Common myeloid progenitor, CD34-positive (primary cell): ENCODE results near the gene PPARD.

Experiments used
- CTCF ChIA-PET: fragments of 350-600 bp; sonication (Branson Sonifier 250); formaldehyde crosslinking; loops from one replicate; lab custom pipeline; 2021; ENCODE audit warnings: antibody characterized with exemption; lab: Charles Lee
- POLR2A ChIA-PET: fragments of 350-600 bp; sonication (Branson Sonifier 250); formaldehyde crosslinking; loops from one replicate; lab custom pipeline; 2021; ENCODE audit warnings: antibody characterized with exemption; lab: Charles Lee
- DNase-seq, 3 donors: peaks; one replicate each; pipeline versions ENCODE4 v3.0.0 to v3.0.0-alpha.2; 2013
- H3K27ac ChIP-seq, 2 experiments: 1 replicate in 1 of 2; 2 replicates in 1 of 2; pipeline ENCODE4 v1.7.0; 2013; ENCODE audit warnings: inconsistent platforms in 2 of 2, low read length in 2 of 2, mild to moderate bottlenecking in 2 of 2, low read depth in 1 of 2, moderate library complexity in 1 of 2; ENCODE audit not compliant: severe bottlenecking in 2 of 2, insufficient read depth in 1 of 2, poor library complexity in 1 of 2
- H3K27me3 ChIP-seq, 5 experiments: replicated peaks in 2 of 5; 1 replicate in 3 of 5; 2 replicates in 2 of 5; pipeline versions ENCODE4 v1.6.1 to v1.7.0; 2013; ENCODE audit warnings: low read length in 4 of 5, mild to moderate bottlenecking in 2 of 5, moderate library complexity in 2 of 5, inconsistent platforms in 1 of 5; ENCODE audit not compliant: insufficient read depth in 5 of 5, control insufficient read depth in 4 of 5
- H3K36me3 ChIP-seq, 4 experiments: 1 replicate in 2 of 4; 2 replicates in 2 of 4; pipeline versions ENCODE4 v1.6.1 to v1.7.0; 2013; ENCODE audit warnings: low read length in 3 of 4, control low read depth in 1 of 4, mild to moderate bottlenecking in 1 of 4; ENCODE audit not compliant: control insufficient read depth in 4 of 4, insufficient read depth in 4 of 4
- H3K4me1 ChIP-seq, 4 experiments: 1 replicate in 3 of 4; 2 replicates in 1 of 4; pipeline versions ENCODE4 v1.6.1 to v1.7.1; 2013; ENCODE audit warnings: low read length in 3 of 4, mild to moderate bottlenecking in 3 of 4, control low read depth in 1 of 4, inconsistent platforms in 1 of 4, moderate library complexity in 1 of 4; ENCODE audit not compliant: control insufficient read depth in 4 of 4, insufficient read depth in 4 of 4; ENCODE audit errors: control extremely low read depth in 1 of 4
- H3K4me3 ChIP-seq, 7 experiments: 1 replicate in 4 of 7; 2 replicates in 3 of 7; pipeline versions ENCODE4 v1.5.1 to v1.7.0; 2013; ENCODE audit warnings: mild to moderate bottlenecking in 7 of 7, low read length in 6 of 7, moderate library complexity in 6 of 7, inconsistent platforms in 2 of 7, low read depth in 2 of 7, control low read depth in 1 of 7; ENCODE audit not compliant: insufficient read depth in 4 of 7, control insufficient read depth in 1 of 7; ENCODE audit errors: extremely low read depth in 1 of 7
- H3K9me3 ChIP-seq, 5 experiments: 1 replicate in 4 of 5; 2 replicates in 1 of 5; pipeline versions ENCODE4 v1.6.1 to v1.7.1; 2013; ENCODE audit warnings: low read length in 4 of 5, mild to moderate bottlenecking in 2 of 5, inconsistent platforms in 1 of 5, low read depth in 1 of 5, moderate library complexity in 1 of 5; ENCODE audit not compliant: control insufficient read depth in 4 of 5, insufficient read depth in 2 of 5; ENCODE audit errors: control extremely low read depth in 1 of 5
- WGBS: methylation state at CpG from one replicate; pipeline ENCODE4 v1.1.5; 2013; ENCODE audit not compliant: insufficient coverage; 5-methylcytosine and 5-hydroxymethylcytosine counted together

PPARD gene

DNA sequence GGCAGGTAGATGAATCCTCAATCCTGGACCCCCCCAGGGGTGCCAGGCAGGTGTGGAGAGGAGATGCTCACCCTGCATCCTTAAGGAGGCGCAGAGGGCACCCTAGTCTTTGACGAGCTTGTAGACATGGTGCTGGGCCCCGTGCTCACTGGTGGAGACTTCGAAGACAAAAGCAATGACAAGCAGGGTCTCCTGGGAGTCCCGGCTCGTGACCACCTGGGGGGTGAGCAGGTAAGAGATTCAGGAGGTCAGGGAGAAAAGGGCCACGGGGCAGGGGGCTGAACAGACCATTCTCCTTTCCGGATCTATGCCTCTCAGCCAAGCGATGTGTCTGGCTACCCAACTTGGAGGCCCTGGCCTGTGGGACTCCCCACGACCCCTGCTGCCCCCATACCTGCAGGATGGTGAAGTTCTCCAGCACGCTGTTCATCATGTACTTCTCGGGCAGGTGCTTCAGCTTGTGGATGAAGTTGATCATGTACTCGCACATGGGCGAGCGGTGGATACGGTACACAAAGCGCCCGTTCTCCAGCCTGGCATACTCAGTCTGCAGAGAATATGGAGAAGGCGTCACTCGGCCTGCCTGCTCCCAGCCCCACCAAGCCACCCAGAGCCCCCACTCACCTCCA, 132.7 kb downstream of the PPARD start:
- H3K9me3 ChIP-seq: peaks cover 0 to 4% (median 0%) of the 10 kb centered on the region in 5 experiments
- CTCF ChIA-PET: no interaction called here
- no peak overlapping the region for H3K27ac ChIP-seq
- POLR2A ChIA-PET: interaction anchor here (0.5 kb wide), 1 partner anchor 20 kb away, joined by 4 read pairs; no protein-coding TSS in a partner anchor
- no peaks in the 10 kb centered on the region for H3K27me3 ChIP-seq
- peaks cover 0 to 22% (median 12%) of the 10 kb centered on the region in 4 experiments for H3K4me1 ChIP-seq
- H3K36me3 ChIP-seq: peaks cover 2 to 35% (median 19%) of the 10 kb centered on the region in 4 experiments
- no peak overlapping the region for H3K4me3 ChIP-seq
- DNase-seq: no peak
- 96% methylated on average over 18 of the region's 20 CpGs for WGBS

DNA sequence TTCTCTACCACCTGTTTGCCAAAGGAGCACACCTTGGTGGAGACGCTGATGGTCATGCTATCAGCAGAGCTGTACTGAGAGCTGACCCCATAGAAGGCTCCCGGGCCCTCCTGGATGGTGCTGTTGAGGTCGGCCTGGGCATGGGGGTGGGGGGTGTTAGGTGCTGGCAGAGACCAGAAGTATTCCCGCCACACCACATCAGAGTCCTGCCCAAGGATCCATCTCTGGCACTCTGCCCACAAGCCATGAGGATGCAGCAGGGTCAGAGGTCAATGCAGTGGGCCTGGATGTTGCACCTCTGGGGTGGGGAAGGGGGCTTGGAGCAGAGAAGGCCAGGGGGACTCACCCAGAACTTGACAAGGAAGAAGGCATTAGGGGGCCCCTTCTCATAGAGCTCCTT, 133.2 kb downstream of the PPARD start:
- peaks cover 0 to 31% (median 15%) of the 10 kb centered on the region in 4 experiments for H3K36me3 ChIP-seq
- peaks cover 0 to 4% (median 0%) of the 10 kb centered on the region in 5 experiments for H3K9me3 ChIP-seq
- no peak overlapping the region for H3K4me3 ChIP-seq
- ChIA-PET POLR2A (interaction anchor here (0.5 kb wide), 1 partner anchor 19 kb away, joined by 4 read pairs; no protein-coding TSS in a partner anchor), CTCF (no interaction called here)
- no peak overlapping the region for H3K27ac ChIP-seq
- WGBS: no CpG with 5 or more reads among the region's 4 CpGs
- H3K4me1 ChIP-seq: peaks cover 0 to 17% (median 8%) of the 10 kb centered on the region in 4 experiments
- no peak for DNase-seq
- no peaks in the 10 kb centered on the region for H3K27me3 ChIP-seq

DNA sequence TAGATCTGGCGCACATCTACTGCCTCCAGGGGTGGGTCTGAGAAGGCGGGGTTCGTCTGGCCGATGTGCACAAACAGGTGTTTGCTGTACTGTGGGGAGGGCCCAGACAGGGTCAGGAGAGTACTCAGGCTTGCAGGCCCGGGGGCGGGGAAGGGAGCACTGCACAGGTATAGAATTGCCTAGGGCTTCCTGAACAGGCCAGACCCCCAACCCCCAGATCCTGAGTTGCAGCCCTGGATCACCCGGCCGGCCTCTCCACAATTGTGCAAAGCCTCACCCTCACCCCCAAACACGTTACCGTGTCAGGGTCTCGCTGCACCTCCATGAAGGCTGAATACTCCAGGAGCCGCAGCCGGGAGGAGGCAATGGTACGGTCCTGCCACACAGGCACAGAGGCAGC, 133.6 kb downstream of the PPARD start:
- WGBS: 100% methylated on average over 9 of the region's 14 CpGs
- Histone ChIP-seq H3K9me3 (peaks cover 0 to 4% (median 0%) of the 10 kb centered on the region in 5 experiments), H3K4me1 (peaks cover 0 to 12% (median 4%) of the 10 kb centered on the region in 4 experiments), H3K36me3 (peaks cover 0 to 27% (median 12%) of the 10 kb centered on the region in 4 experiments), H3K27ac (no peak overlapping the region), H3K4me3 (no peak overlapping the region), H3K27me3 (no peaks in the 10 kb centered on the region)
- POLR2A ChIA-PET: interaction anchor here (0.5 kb wide), 1 partner anchor 19 kb away, joined by 4 read pairs; no protein-coding TSS in a partner anchor
- CTCF ChIA-PET: interaction anchor here (1.7 kb wide), 1 partner anchor 8 kb away, joined by 6 read pairs; the partner anchor contains the start of gene RPL10A
- no peak for DNase-seq

DNA sequence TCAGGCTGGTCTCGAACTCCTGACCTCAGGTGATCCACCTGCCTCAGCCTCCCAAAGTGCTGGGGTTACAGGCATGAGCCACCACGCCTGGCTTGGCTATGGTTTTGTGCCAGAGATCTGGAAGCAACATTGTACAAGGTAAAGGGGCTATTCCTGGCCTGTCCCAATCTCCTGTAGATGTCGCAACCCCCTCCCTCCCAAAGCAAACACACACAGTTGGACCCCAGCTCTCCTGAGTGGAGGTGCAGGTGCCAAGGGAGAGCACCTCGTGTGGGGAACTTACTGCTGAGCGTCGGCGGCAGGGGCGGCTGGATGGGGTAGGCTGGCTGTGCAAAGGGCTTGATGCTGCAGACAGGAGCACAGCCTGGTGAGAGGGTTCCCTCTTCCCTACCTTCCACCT, 134.7 kb downstream of the PPARD start:
- no peak for DNase-seq
- 100% methylated on average over 7 of the region's 8 CpGs for whole genome bisulfite sequencing
- H3K4me1 ChIP-seq: peaks cover 0 to 4% (median 2%) of the 10 kb centered on the region in 4 experiments
- peak overlapping the region in 1 of 7 experiments; percentile 11 for H3K4me3 ChIP-seq
- CTCF ChIA-PET: interaction anchor here (0.9 to 1.7 kb wide), 3 partner anchors 9 to 184 kb away, joined by 3 to 6 read pairs (median 5); partner anchors contain the start of gene RPL10A
- POLR2A ChIA-PET: no interaction called here
- H3K9me3 ChIP-seq: peaks cover 0 to 4% (median 0%) of the 10 kb centered on the region in 5 experiments
- H3K36me3 ChIP-seq: peaks cover 0 to 18% (median 8%) of the 10 kb centered on the region in 4 experiments
- no peak overlapping the region for H3K27ac ChIP-seq
- H3K27me3 ChIP-seq: no peaks in the 10 kb centered on the region
